ENCODE measurements around the gene PRR29.

DNA sequence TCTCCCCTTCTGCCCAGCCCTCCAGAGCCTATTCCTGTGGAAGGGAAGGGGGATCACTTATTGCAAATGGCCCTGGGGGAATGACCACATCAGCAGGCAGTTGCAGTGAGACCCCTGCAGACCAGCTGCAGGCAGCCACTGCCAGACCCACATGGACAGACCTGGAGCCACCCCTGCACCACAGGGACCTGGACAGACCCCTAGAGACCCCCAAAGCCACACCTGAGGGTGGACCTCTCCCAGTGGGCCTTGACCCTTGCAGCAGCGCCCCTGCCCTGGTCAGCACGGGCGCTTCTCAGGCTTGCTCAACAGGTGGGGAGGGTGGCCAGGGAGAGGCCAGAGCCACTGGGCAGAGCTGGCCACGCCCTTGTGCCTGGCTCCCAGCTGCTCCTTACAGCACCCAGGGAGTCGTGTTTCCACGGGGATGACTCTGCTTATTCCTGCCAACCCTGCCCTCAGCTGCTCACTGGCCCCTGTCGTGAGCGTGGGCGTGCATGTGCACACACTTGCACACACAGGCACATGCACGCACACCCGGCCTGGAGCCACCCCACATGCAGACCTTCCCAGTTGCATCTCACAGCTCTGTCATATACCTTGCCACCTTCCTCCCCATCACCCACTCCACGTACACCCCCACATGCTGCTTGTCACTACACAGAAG, 24.1 kb upstream of the PRR29 start:
- TF ChIP-seq CTCF (conservative IDR thresholded peaks at IDR 0.05; ENCODE audit: low read depth, low read length) (no peak), EZH2 (IDR thresholded peaks at IDR 0.05; ENCODE audit: borderline replicate concordance, low read depth, low read length, poor library complexity, severe bottlenecking) (no peak)
